A673 (cell line): ENCODE data around the gene FGR. TPM values are rescaled to one million over a fixed set of nuclear protein-coding genes. Genes with fewer than 3 reads are reported as not detected.

Experiments used
- BruUV-seq: library from RNA; stranded (reverse); fragments of 400-500 nt; replicated peaks from 2 replicates; lab custom pipeline; 2021; lab: Mats Ljungman, UMichigan
- CTCF ChIA-PET: fragments of 300-600 bp; sonication (Branson Sonifier 250); formaldehyde crosslinking; loops from one replicate; lab custom pipeline; 2022; ENCODE audit warnings: antibody characterized with exemption; lab: Charles Lee
- POLR2A ChIA-PET: fragments of 300-600 bp; sonication (Branson Sonifier 250); formaldehyde crosslinking; loops from one replicate; lab custom pipeline; 2022; ENCODE audit warnings: antibody characterized with exemption; ENCODE audit not compliant: low non-redundant PET; lab: Charles Lee
- DNase-seq: peaks from one replicate; pipeline ENCODE4 v3.0.0-alpha.2; 2015; ENCODE audit warnings: low spot score
- H3K27ac ChIP-seq: fragments of 200-600 bp; sonication (generic); 2 replicates; pipeline ENCODE4 v1.5.1; 2016; ENCODE audit warnings: mixed run types, low read depth, mild to moderate bottlenecking, mixed read lengths, antibody characterized with exemption, low read length; ENCODE audit not compliant: poor library complexity, severe bottlenecking
- H3K27me3 ChIP-seq: fragments of 200-600 bp; sonication (generic); replicated peaks from 2 replicates; pipeline ENCODE4 v1.6.1; 2017; ENCODE audit warnings: mixed run types, low read depth, mild to moderate bottlenecking, mixed read lengths, antibody characterized with exemption, low read length; ENCODE audit not compliant: insufficient read depth, poor library complexity
- H3K36me3 ChIP-seq: fragments of 200-600 bp; sonication (generic); 2 replicates; pipeline ENCODE4 v1.6.1; 2016; ENCODE audit warnings: mixed run types, mild to moderate bottlenecking, mixed read lengths, antibody characterized with exemption, low read length; ENCODE audit not compliant: insufficient read depth, poor library complexity, severe bottlenecking
- H3K4me1 ChIP-seq: fragments of 200-600 bp; sonication (generic); 2 replicates; pipeline ENCODE4 v1.6.1; 2017; ENCODE audit warnings: mixed run types, mild to moderate bottlenecking, mixed read lengths, antibody characterized with exemption, low read length; ENCODE audit not compliant: insufficient read depth, poor library complexity, severe bottlenecking
- H3K4me3 ChIP-seq: fragments of 200-600 bp; sonication (generic); 2 replicates; pipeline ENCODE4 v1.5.1; 2016; ENCODE audit warnings: low read depth, mixed run types, mild to moderate bottlenecking, mixed read lengths, low read length; ENCODE audit not compliant: poor library complexity, severe bottlenecking
- H3K9me3 ChIP-seq: fragments of 200-600 bp; sonication (generic); 2 replicates; pipeline ENCODE4 v1.6.1; 2016; ENCODE audit warnings: mixed run types, low read depth, mild to moderate bottlenecking, mixed read lengths, antibody characterized with exemption, low read length; ENCODE audit not compliant: poor library complexity, severe bottlenecking
- CTCF ChIP-seq: fragments of 300-800, 200-600 bp; sonication (generic); conservative IDR thresholded peaks from 2 replicates; pipeline ENCODE4 v1.5.1; 2017; ENCODE audit warnings: low read depth, mild to moderate bottlenecking, antibody characterized with exemption, low read length, moderate library complexity, mixed read lengths
- EZH2 ChIP-seq: fragments of 200-600 bp; sonication (generic); IDR thresholded peaks from 2 replicates; pipeline ENCODE4 v1.6.1; 2017; ENCODE audit warnings: borderline replicate concordance, low read depth, mild to moderate bottlenecking, mixed read lengths, antibody characterized with exemption, low read length; ENCODE audit not compliant: poor library complexity, severe bottlenecking
- intact Hi-C: fragments of 100-400 bp; cut with micrococcal nuclease; formaldehyde crosslinking; loops from one replicate; pipeline ENCODE4 v1.10.0; 2022; ENCODE audit not compliant: unreplicated experiment
- total RNA-seq: library from RNA; stranded (reverse); gene quantifications from 2 replicates; pipeline ENCODE4 v1.2.3, GENCODE V29; 2021

Gene FGR
- total RNA-seq, 1 experiment from 2014 or later, result not detected

DNA sequence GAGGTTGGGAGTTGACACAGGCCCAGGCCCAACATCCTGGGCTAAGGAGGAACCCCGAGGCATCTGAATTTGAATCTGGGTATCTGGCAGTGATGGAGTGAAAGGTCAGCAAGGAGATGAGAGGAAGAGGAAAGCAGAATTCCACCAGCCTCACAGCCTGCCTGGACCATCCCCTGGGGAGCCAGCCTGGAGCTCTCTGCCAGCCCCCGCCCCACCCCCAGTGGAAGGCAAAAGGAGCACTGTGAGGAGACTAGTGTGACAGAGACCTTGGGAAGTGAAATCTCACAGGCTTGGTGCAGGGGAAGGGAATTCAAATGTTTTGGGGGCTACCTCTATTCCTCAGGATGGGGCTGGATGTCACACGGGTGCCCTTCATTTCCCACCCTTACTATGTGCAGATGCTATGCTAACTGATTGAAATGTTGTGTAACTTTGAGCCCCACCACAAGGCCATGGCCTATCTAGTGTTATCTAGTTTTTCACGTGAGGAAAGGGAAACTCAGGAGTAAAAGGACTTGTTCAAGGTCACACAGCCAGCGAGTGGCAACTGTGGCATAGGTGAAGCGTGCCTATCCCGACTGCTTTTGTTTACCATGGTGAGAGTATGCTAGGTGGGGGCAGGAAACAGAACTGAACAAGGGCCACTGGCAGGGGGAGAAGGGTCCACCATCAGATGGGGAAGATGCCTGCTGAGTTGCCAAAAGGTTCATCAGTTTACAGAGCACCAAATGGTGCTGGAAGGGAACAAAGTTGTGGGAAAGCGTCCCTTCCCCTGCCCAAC, 60.8 kb downstream of the FGR start:
- no peaks in the 10 kb centered on the region for H3K27me3 ChIP-seq
- BruUV-seq, result no TSS peak
- no peaks in the 10 kb centered on the region for H3K36me3 ChIP-seq
- H3K4me1 ChIP-seq, result peaks cover 59% of the 10 kb centered on the region
- ChIA-PET CTCF (interaction anchor here (0.5 to 1.4 kb wide), 3 partner anchors 17 to 26 kb away, joined by 3 to 9 read pairs (median 5); no protein-coding TSS in a partner anchor), POLR2A (interaction anchor here (0.6 kb wide), 1 partner anchor 181 kb away, joined by 4 read pairs; no protein-coding TSS in a partner anchor)
- DNase-seq, result no peak
- H3K27ac ChIP-seq, result no peak overlapping the region
- H3K9me3 ChIP-seq, result no peaks in the 10 kb centered on the region
- H3K4me3 ChIP-seq, result no peak overlapping the region
- intact Hi-C loops, result no loop called here
- TF ChIP-seq CTCF (no peak), EZH2 (no peak)

GRCh38 chr1:27572679-27573426, 62.1 kb downstream of the FGR start:
- Histone ChIP-seq H3K4me3 (no peak overlapping the region), H3K9me3 (no peaks in the 10 kb centered on the region), H3K27me3 (no peaks in the 10 kb centered on the region), H3K36me3 (no peaks in the 10 kb centered on the region), H3K27ac (peak overlapping the region; percentile 3), H3K4me1 (peaks cover 62% of the 10 kb centered on the region)
- TF ChIP-seq EZH2 (no peak), CTCF (no peak)
- DNase-seq, result no peak
- no TSS peak for BruUV-seq
- ChIA-PET CTCF (no interaction called here), POLR2A (no interaction called here)
- intact Hi-C loops, result no loop called here

DNA sequence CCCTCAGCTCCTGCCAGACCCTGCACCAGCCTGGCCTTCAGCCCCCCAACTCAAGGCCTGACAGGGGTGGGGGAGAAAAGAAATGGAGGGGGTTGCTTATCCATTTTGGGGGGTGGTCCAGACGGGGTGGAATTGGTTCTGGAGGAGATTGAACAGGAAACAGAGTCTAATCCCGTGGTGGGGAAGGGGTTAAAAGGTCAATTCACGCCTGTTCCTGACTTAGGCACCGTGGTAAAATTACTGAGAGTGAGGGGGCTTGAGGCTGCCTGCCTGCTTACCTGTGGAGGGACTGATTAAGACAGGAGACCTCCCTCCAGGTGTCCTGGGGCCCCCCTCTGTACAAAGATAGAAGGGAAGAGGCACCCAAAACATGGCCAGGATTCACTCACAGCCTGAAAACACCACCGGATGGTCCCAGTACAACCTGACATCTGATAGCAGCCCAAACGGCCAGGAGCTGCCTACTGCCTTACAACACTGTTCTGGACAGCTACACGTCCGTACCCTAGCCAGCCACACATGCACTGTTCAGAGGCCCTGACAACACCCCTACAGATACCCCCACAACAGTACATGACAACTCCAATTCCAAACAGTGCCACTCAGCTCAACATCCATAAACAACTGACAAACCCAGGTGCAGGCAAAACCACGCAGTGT, 62.8 kb downstream of the FGR start:
- TF ChIP-seq CTCF (no peak), EZH2 (no peak)
- H3K4me3 ChIP-seq, result no peak overlapping the region
- CTCF ChIA-PET, result interaction anchor here (0.7 kb wide), 1 partner anchor 906 kb away, joined by 8 read pairs; no protein-coding TSS in a partner anchor
- POLR2A ChIA-PET, result no interaction called here
- H3K4me1 ChIP-seq, result peaks cover 62% of the 10 kb centered on the region
- no peaks in the 10 kb centered on the region for H3K9me3 ChIP-seq
- no peak for DNase-seq
- H3K27ac ChIP-seq, result peak overlapping the region; percentile 3
- no peaks in the 10 kb centered on the region for H3K27me3 ChIP-seq
- H3K36me3 ChIP-seq, result no peaks in the 10 kb centered on the region
- intact Hi-C loops, result no loop called here
- BruUV-seq, result no TSS peak
